SK-N-SH (cell line): ENCODE data around the gene TRIM46.
"Not testable (repeated sequence)": the region's sequence is repeated elsewhere in the genome, so short reads cannot be mapped to it uniquely, and the experiment has no call there.

Experiments used
- EZH2phosphoT487 ChIP-seq: fragments of 200-600 bp; sonication (generic); IDR thresholded peaks from 2 replicates; pipeline ENCODE4 v1.6.1; 2017; ENCODE audit warnings: low read depth, mixed run types, mild to moderate bottlenecking, antibody characterized with exemption, moderate library complexity, borderline replicate concordance
- MXI1 ChIP-seq: IDR thresholded peaks from 2 replicates; pipeline ENCODE4 v1.6.1; 2012; ENCODE audit warnings: mild to moderate bottlenecking, low read depth, low read length, improper control_type of control experiment
- NRF1 ChIP-seq: IDR thresholded peaks from 2 replicates; pipeline ENCODE4 v1.6.1; 2012; ENCODE audit warnings: low read depth, mild to moderate bottlenecking, low read length
- POLR2AphosphoS5 ChIP-seq: IDR thresholded peaks from 2 replicates; pipeline ENCODE4 v1.6.1; 2012; ENCODE audit warnings: low read depth, low read length
- RAD21 ChIP-seq: IDR thresholded peaks from 2 replicates; pipeline ENCODE4 v1.6.1; 2012; ENCODE audit warnings: mild to moderate bottlenecking, low read length
- RFX5 ChIP-seq: IDR thresholded peaks from 2 replicates; pipeline ENCODE4 v1.6.1; 2012; ENCODE audit warnings: mild to moderate bottlenecking, improper control_type of control experiment, low read length
- RXRA ChIP-seq: IDR thresholded peaks from 2 replicates; pipeline ENCODE4 v1.4.0; 2012; ENCODE audit warnings: low read depth, mild to moderate bottlenecking, borderline replicate concordance
- TAF1 ChIP-seq: IDR thresholded peaks from 2 replicates; pipeline ENCODE4 v1.6.1; 2012; ENCODE audit warnings: low read depth, mild to moderate bottlenecking, low read length, moderate library complexity, borderline replicate concordance
- TCF12 ChIP-seq: IDR thresholded peaks from 2 replicates; pipeline ENCODE4 v1.4.0; 2012
- TEAD4 ChIP-seq: IDR thresholded peaks from 2 replicates; pipeline ENCODE4 v1.4.0; 2012; ENCODE audit warnings: mild to moderate bottlenecking, borderline replicate concordance; ENCODE audit not compliant: insufficient read depth
- TF ChIP-seq, protein P1 (sequence below): fragments of 200-600 bp; sonication (generic); IDR thresholded peaks from 2 replicates; pipeline ENCODE4 v1.6.1; 2017; ENCODE audit warnings: antibody characterized with exemption, mild to moderate bottlenecking, moderate library complexity
- TF ChIP-seq, protein P2 (sequence below): IDR thresholded peaks from 2 replicates; pipeline ENCODE4 v1.6.1; 2012; ENCODE audit warnings: mild to moderate bottlenecking, low read depth, low read length, moderate library complexity

DNA sequence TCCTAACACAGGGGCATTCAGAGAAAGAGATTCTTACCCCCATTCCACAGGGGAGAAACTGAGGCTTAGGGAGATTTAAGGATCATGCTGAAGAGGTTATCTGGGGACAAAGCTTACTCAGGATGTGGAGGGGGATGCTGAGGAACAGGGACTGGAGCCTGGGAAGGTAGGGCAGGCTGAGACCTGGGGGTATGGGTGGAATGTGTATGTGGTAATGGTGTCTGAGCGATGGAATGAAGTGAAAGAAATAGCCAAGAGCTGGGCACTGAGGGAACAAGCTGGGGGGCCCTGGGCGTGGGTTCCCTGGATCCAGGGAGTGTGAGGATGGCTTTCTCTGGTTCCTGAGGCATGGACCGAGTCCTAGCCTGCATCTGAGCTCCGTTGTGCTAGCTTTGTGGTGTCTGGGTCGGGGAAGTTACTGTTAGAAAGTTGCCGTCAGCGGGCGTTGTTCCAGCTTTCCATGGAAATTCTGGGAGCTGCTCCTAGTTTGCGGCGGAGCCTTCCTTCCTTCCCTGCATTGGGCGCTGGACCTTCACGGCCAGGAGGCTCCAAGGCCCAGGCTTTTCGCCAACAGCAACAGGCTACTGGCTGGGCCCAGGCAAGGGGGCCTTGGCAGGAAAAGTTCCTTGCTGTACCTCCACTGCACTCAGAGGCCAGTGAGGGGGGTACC is 37.9 kb downstream of the TRIM46 start:
- not testable (repeated sequence) for TF ChIP-seq RFX5, POLR2AphosphoS5, TEAD4, RXRA, NRF1, MXI1, EZH2phosphoT487, TAF1, RAD21, TCF12
- TF ChIP-seq, protein P1, sequence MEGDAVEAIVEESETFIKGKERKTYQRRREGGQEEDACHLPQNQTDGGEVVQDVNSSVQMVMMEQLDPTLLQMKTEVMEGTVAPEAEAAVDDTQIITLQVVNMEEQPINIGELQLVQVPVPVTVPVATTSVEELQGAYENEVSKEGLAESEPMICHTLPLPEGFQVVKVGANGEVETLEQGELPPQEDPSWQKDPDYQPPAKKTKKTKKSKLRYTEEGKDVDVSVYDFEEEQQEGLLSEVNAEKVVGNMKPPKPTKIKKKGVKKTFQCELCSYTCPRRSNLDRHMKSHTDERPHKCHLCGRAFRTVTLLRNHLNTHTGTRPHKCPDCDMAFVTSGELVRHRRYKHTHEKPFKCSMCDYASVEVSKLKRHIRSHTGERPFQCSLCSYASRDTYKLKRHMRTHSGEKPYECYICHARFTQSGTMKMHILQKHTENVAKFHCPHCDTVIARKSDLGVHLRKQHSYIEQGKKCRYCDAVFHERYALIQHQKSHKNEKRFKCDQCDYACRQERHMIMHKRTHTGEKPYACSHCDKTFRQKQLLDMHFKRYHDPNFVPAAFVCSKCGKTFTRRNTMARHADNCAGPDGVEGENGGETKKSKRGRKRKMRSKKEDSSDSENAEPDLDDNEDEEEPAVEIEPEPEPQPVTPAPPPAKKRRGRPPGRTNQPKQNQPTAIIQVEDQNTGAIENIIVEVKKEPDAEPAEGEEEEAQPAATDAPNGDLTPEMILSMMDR = not testable (repeated sequence)
- TF ChIP-seq, protein P2, sequence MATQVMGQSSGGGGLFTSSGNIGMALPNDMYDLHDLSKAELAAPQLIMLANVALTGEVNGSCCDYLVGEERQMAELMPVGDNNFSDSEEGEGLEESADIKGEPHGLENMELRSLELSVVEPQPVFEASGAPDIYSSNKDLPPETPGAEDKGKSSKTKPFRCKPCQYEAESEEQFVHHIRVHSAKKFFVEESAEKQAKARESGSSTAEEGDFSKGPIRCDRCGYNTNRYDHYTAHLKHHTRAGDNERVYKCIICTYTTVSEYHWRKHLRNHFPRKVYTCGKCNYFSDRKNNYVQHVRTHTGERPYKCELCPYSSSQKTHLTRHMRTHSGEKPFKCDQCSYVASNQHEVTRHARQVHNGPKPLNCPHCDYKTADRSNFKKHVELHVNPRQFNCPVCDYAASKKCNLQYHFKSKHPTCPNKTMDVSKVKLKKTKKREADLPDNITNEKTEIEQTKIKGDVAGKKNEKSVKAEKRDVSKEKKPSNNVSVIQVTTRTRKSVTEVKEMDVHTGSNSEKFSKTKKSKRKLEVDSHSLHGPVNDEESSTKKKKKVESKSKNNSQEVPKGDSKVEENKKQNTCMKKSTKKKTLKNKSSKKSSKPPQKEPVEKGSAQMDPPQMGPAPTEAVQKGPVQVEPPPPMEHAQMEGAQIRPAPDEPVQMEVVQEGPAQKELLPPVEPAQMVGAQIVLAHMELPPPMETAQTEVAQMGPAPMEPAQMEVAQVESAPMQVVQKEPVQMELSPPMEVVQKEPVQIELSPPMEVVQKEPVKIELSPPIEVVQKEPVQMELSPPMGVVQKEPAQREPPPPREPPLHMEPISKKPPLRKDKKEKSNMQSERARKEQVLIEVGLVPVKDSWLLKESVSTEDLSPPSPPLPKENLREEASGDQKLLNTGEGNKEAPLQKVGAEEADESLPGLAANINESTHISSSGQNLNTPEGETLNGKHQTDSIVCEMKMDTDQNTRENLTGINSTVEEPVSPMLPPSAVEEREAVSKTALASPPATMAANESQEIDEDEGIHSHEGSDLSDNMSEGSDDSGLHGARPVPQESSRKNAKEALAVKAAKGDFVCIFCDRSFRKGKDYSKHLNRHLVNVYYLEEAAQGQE = not testable (repeated sequence)
